HEK293 (cell line): Measurements from ENCODE around the gene CAMP.

Experiments
- CTCF ChIA-PET: fragments of 350-600 bp; formaldehyde crosslinking; extraction: SDS; loops from one replicate; lab custom pipeline; 2021; ENCODE audit warnings: antibody characterized with exemption; lab: Yijun Ruan, JAX
- POLR2A ChIA-PET: fragments of 300-600 bp; formaldehyde crosslinking; extraction: SDS; loops from one replicate; lab custom pipeline; 2020; ENCODE audit warnings: antibody characterized with exemption, inconsistent platforms; lab: Yijun Ruan, JAX
- H3K27ac ChIP-seq: fragments of 200-500 bp; sonication (Bioruptor generic); 2 replicates; pipeline ENCODE4 v1.5.1; 2014; ENCODE audit warnings: low read depth, low read length, control low read depth, inconsistent platforms; ENCODE audit errors: extremely low read depth
- H3K36me3 ChIP-seq, 2 experiments: fragments of 200-500 bp in 1 of 2; sonication (Bioruptor generic) in 1 of 2; 1 replicate in 1 of 2; 2 replicates in 1 of 2; pipeline ENCODE4 v1.5.1; 2014 to 2017; ENCODE audit warnings: inconsistent platforms in 2 of 2, low read length in 2 of 2; ENCODE audit not compliant: control insufficient read depth in 2 of 2, insufficient read depth in 1 of 2
- H3K4me1 ChIP-seq: fragments of 200-500 bp; sonication (Bioruptor generic); 2 replicates; pipeline ENCODE4 v1.5.1; 2014; ENCODE audit warnings: mild to moderate bottlenecking, low read length, inconsistent platforms; ENCODE audit not compliant: control insufficient read depth, insufficient read depth
- H3K4me3 ChIP-seq: 2 replicates; pipeline ENCODE4 v1.5.1; 2011; ENCODE audit warnings: low read depth, mild to moderate bottlenecking, control low read depth, low read length, moderate library complexity
- H3K9me3 ChIP-seq: fragments of 200-500 bp; sonication (Bioruptor generic); 2 replicates; pipeline ENCODE4 v1.5.1; 2014; ENCODE audit warnings: low read depth, low read length, inconsistent platforms; ENCODE audit not compliant: control insufficient read depth, insufficient read depth
- GLI2 ChIP-seq: fragments of 450-650 bp; formaldehyde crosslinking; IDR thresholded peaks from 2 replicates; pipeline ENCODE4; 2017; ENCODE audit warnings: missing biosample characterization, missing genetic modification characterization, low read depth, borderline replicate concordance
- HOXD13 ChIP-seq: sonication (generic); formaldehyde crosslinking; IDR thresholded peaks from 2 replicates; pipeline ENCODE4 v1.8.0; 2022; ENCODE audit warnings: missing genetic modification reagents, borderline replicate concordance
- INSM2 ChIP-seq: fragments of 450-650 bp; formaldehyde crosslinking; IDR thresholded peaks from 2 replicates; pipeline ENCODE4 v1.5.1; 2016; ENCODE audit warnings: missing biosample characterization, missing genetic modification characterization
- KLF9 ChIP-seq: fragments of 450-650 bp; formaldehyde crosslinking; IDR thresholded peaks from 2 replicates; pipeline ENCODE4 v1.5.1; 2016; ENCODE audit warnings: missing biosample characterization, missing genetic modification characterization, low read depth
- PATZ1 ChIP-seq: fragments of 450-650 bp; formaldehyde crosslinking; IDR thresholded peaks from 2 replicates; pipeline ENCODE4 v1.5.1; 2016; ENCODE audit warnings: missing biosample characterization, missing genetic modification characterization
- SETDB1 ChIP-seq: IDR thresholded peaks from one replicate; pipeline ENCODE4 v1.6.1; 2017; ENCODE audit warnings: mild to moderate bottlenecking, low read length, moderate library complexity, mixed read lengths; ENCODE audit not compliant: insufficient read length
- SP2 ChIP-seq: fragments of 450-650 bp; formaldehyde crosslinking; IDR thresholded peaks from 2 replicates; pipeline ENCODE4 v1.5.1; 2016; ENCODE audit warnings: missing biosample characterization, missing genetic modification characterization
- ZBTB10 ChIP-seq: fragments of 450-650 bp; formaldehyde crosslinking; IDR thresholded peaks from 2 replicates; pipeline ENCODE4 v1.5.1; 2016; ENCODE audit warnings: missing biosample characterization, missing genetic modification characterization
- ZBTB44 ChIP-seq: fragments of 450-650 bp; IDR thresholded peaks from 2 replicates; pipeline ENCODE4 v1.5.1; 2018; ENCODE audit warnings: missing biosample characterization, mild to moderate bottlenecking, missing genetic modification characterization
- ZFP37 ChIP-seq: fragments of 450-650 bp; formaldehyde crosslinking; IDR thresholded peaks from 2 replicates; pipeline ENCODE4 v1.5.1; 2016; ENCODE audit warnings: missing biosample characterization, missing genetic modification characterization
- ZNF114 ChIP-seq: fragments of 450-650 bp; formaldehyde crosslinking; IDR thresholded peaks from 2 replicates; pipeline ENCODE4 v1.5.0; 2017; ENCODE audit warnings: missing biosample characterization, missing genetic modification characterization
- ZNF132 ChIP-seq: fragments of 450-650 bp; formaldehyde crosslinking; IDR thresholded peaks from 2 replicates; pipeline ENCODE4 v1.5.1; 2017; ENCODE audit warnings: missing biosample characterization, missing genetic modification characterization, borderline replicate concordance
- ZNF157 ChIP-seq: fragments of 450-650 bp; formaldehyde crosslinking; IDR thresholded peaks from 2 replicates; pipeline ENCODE4 v1.5.1; 2016; ENCODE audit warnings: missing biosample characterization, missing genetic modification characterization
- ZNF169 ChIP-seq: fragments of 450-650 bp; formaldehyde crosslinking; IDR thresholded peaks from 2 replicates; pipeline ENCODE4 v1.5.1; 2016; ENCODE audit warnings: missing biosample characterization, missing genetic modification characterization
- ZNF2 ChIP-seq: fragments of 450-650 bp; formaldehyde crosslinking; IDR thresholded peaks from 2 replicates; pipeline ENCODE4 v1.5.1; 2016; ENCODE audit warnings: missing biosample characterization, missing genetic modification characterization
- ZNF223 ChIP-seq: fragments of 450-650 bp; formaldehyde crosslinking; IDR thresholded peaks from 2 replicates; pipeline ENCODE4 v1.5.1; 2016; ENCODE audit warnings: missing biosample characterization, missing genetic modification characterization
- ZNF341 ChIP-seq: fragments of 450-650 bp; formaldehyde crosslinking; IDR thresholded peaks from 2 replicates; pipeline ENCODE4; 2016; ENCODE audit warnings: low read depth, missing biosample characterization, missing genetic modification characterization
- ZNF561 ChIP-seq: fragments of 450-650 bp; IDR thresholded peaks from 2 replicates; pipeline ENCODE4 v1.5.1; 2018; ENCODE audit warnings: missing biosample characterization, missing genetic modification characterization, borderline replicate concordance
- ZNF626 ChIP-seq: fragments of 450-650 bp; sonication (Bioruptor Pico); formaldehyde crosslinking; IDR thresholded peaks from 2 replicates; pipeline ENCODE4 v1.5.1; 2018; ENCODE audit warnings: missing biosample characterization, missing genetic modification characterization, inconsistent platforms
- ZNF707 ChIP-seq: fragments of 450-650 bp; formaldehyde crosslinking; IDR thresholded peaks from 2 replicates; pipeline ENCODE4 v1.5.1; 2016; ENCODE audit warnings: missing biosample characterization, missing genetic modification characterization
- ZNF76 ChIP-seq: fragments of 450-650 bp; formaldehyde crosslinking; IDR thresholded peaks from 2 replicates; pipeline ENCODE4; 2016; ENCODE audit warnings: low read depth, missing biosample characterization, missing genetic modification characterization, borderline replicate concordance
- ZNF776 ChIP-seq: fragments of 450-650 bp; formaldehyde crosslinking; IDR thresholded peaks from 2 replicates; pipeline ENCODE4 v1.5.0; 2017; ENCODE audit warnings: missing biosample characterization, missing genetic modification characterization, borderline replicate concordance
- TF ChIP-seq, protein P1 (sequence below): IDR thresholded peaks from 2 replicates; pipeline ENCODE4 v1.6.1; 2011; ENCODE audit warnings: mild to moderate bottlenecking, low read depth, low read length, borderline replicate concordance

Gene CAMP

DNA sequence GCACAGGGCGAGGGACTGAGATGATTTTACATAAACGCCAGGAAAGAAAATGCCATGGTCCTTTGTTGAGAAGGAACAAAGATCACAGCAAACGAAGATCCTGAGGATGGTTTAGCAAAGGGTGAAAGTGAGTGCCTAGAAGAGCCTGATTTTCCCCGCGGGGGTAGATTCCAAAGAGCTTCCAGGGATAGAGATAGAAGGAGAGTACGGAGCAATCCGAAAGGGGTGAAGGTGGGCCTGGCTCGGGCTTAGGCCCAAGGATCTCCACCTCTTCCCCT is 36.1 kb upstream of the CAMP start (continued):
- TF ChIP-seq, protein P1, sequence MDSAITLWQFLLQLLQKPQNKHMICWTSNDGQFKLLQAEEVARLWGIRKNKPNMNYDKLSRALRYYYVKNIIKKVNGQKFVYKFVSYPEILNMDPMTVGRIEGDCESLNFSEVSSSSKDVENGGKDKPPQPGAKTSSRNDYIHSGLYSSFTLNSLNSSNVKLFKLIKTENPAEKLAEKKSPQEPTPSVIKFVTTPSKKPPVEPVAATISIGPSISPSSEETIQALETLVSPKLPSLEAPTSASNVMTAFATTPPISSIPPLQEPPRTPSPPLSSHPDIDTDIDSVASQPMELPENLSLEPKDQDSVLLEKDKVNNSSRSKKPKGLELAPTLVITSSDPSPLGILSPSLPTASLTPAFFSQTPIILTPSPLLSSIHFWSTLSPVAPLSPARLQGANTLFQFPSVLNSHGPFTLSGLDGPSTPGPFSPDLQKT = no peak
- TF ChIP-seq HOXD13 (CRISPR knock-in tag) = no peak
- TF ChIP-seq ZNF132 = no peak
- no peak for TF ChIP-seq ZNF157 (tag by site-specific recombination)
- no peak for TF ChIP-seq ZNF114 (tag by site-specific recombination)

GRCh38 chr3:48187579-48188265 is 35.6 kb upstream of the CAMP start:
- Histone ChIP-seq H3K4me1 (no peaks in the 10 kb centered on the region), H3K9me3 (no peaks in the 10 kb centered on the region), H3K4me3 (peak overlapping the region; percentile 96), H3K27ac (peak overlapping the region; percentile 85), H3K36me3 (peaks cover 22 to 44% of the 10 kb centered on the region in 2 experiments)
- CTCF ChIA-PET = interaction anchor here (0.6 to 2.0 kb wide), 4 partner anchors 55 to 499 kb away, joined by 3 to 7 read pairs (median 4); no protein-coding TSS in a partner anchor
- POLR2A ChIA-PET = interaction anchor here (0.6 to 1.8 kb wide), 12 partner anchors 9 to 530 kb away, joined by 3 to 16 read pairs (median 5); partner anchors contain the start of genes CCDC51, PFKFB4 and ZNF589
- no peak for TF ChIP-seq ZNF2
- no peak for TF ChIP-seq ZNF707 (tag by site-specific recombination)
- no peak for TF ChIP-seq SETDB1
- no peak for TF ChIP-seq ZNF223 (tag by site-specific recombination)
- no peak for TF ChIP-seq ZBTB10 (tag by site-specific recombination)
- TF ChIP-seq SP2 (tag by site-specific recombination) = no peak
- no peak for TF ChIP-seq ZNF169 (tag by site-specific recombination)
- TF ChIP-seq PATZ1 (tag by site-specific recombination) = 0 out of 2 replicates have a peak, but pooled peaks have one; percentile 7
- no peak for TF ChIP-seq GLI2 (tag by site-specific recombination)
- TF ChIP-seq ZNF561 = peak; percentile 12; the same call in 1 of the 2 replicates
- TF ChIP-seq ZNF341 (tag by site-specific recombination) = 0 out of 2 replicates have a peak, but pooled peaks have one; percentile 22
- no peak for TF ChIP-seq ZFP37
- no peak for TF ChIP-seq ZNF626 (tag by site-specific recombination)
- no peak for TF ChIP-seq ZNF76 (tag by site-specific recombination)
- TF ChIP-seq ZBTB44 = 0 out of 2 replicates have a peak, but pooled peaks have one; percentile 3
- TF ChIP-seq INSM2 (tag by site-specific recombination) = no peak
- 0 out of 2 replicates have a peak, but pooled peaks have one; percentile 14 for TF ChIP-seq KLF9
- TF ChIP-seq ZNF776 (tag by site-specific recombination) = no peak
